GM23338 (cell line): ENCODE data around the gene RPL34. TPM values are rescaled to one million over a fixed set of nuclear protein-coding genes. Genes with fewer than 3 reads are reported as not detected.
A peak's percentile ranks its signal among the peaks of the same experiment; 100 is the strongest.

Experiments
- ATAC-seq: fragments of 200-7000 bp; cut with Tn5 transposase; 3 replicates; pipeline ENCODE4 v1.9.1; 2020
- DNase-seq: peaks from one replicate; pipeline ENCODE4 v3.0.0-alpha.2; 2015; ENCODE audit warnings: low spot score
- H2AFZ ChIP-seq: fragments of 200-600 bp; sonication (generic); 2 replicates; pipeline ENCODE4 v1.8.0; 2016; ENCODE audit warnings: antibody characterized with exemption, mild to moderate bottlenecking, moderate library complexity
- H3F3A ChIP-seq: fragments of 200-600 bp; sonication (generic); replicated peaks from 2 replicates; pipeline ENCODE4 v1.8.0; 2017; ENCODE audit warnings: antibody characterized with exemption, mixed run types, low read depth
- H3K27ac ChIP-seq: fragments of 200-600 bp; sonication (generic); 2 replicates; pipeline ENCODE4 v1.6.1; 2016; ENCODE audit warnings: low read depth
- H3K27me3 ChIP-seq: fragments of 200-600 bp; sonication (generic); 2 replicates; pipeline ENCODE4 v1.8.0; 2016; ENCODE audit warnings: mild to moderate bottlenecking, mixed run types, moderate library complexity; ENCODE audit not compliant: insufficient read depth
- H3K36me3 ChIP-seq: fragments of 200-600 bp; sonication (generic); 2 replicates; pipeline ENCODE4 v1.8.0; 2016; ENCODE audit warnings: mild to moderate bottlenecking; ENCODE audit not compliant: insufficient read depth
- H3K4me1 ChIP-seq: fragments of 200-600 bp; sonication (generic); 2 replicates; pipeline ENCODE4 v1.8.0; 2016; ENCODE audit warnings: mild to moderate bottlenecking, moderate library complexity; ENCODE audit not compliant: insufficient read depth
- H3K4me2 ChIP-seq: fragments of 200-600 bp; sonication (generic); 2 replicates; pipeline ENCODE4 v1.7.1; 2017; ENCODE audit warnings: mixed run types
- H3K4me3 ChIP-seq: fragments of 200-600 bp; sonication (generic); 2 replicates; pipeline ENCODE4 v1.6.1; 2016; ENCODE audit warnings: mixed run types
- H3K79me2 ChIP-seq: fragments of 200-600 bp; sonication (generic); replicated peaks from 2 replicates; pipeline ENCODE4 v1.8.0; 2017; ENCODE audit warnings: mild to moderate bottlenecking; ENCODE audit not compliant: insufficient read depth
- H3K9me2 ChIP-seq: fragments of 200-600 bp; sonication (generic); 2 replicates; pipeline ENCODE4 v1.8.0; 2017; ENCODE audit not compliant: insufficient read depth
- H4K20me1 ChIP-seq: fragments of 200-600 bp; sonication (generic); replicated peaks from 2 replicates; pipeline ENCODE4 v1.8.0; 2017; ENCODE audit warnings: mild to moderate bottlenecking; ENCODE audit not compliant: insufficient read depth
- H3K27ac Mint-ChIP-seq: 2 replicates; pipeline ENCODE4 v1.8.0; 2020; ENCODE audit warnings: inconsistent platforms, mild to moderate bottlenecking, moderate library complexity, mixed read lengths
- H3K27me3 Mint-ChIP-seq: 3 replicates; pipeline ENCODE4 v1.8.0; 2022; ENCODE audit warnings: low read depth, mild to moderate bottlenecking, moderate library complexity, mixed read lengths, inconsistent platforms; ENCODE audit not compliant: insufficient read depth, poor library complexity
- H3K36me3 Mint-ChIP-seq: 3 replicates; pipeline ENCODE4 v1.8.0; 2021; ENCODE audit warnings: low read depth, mild to moderate bottlenecking, inconsistent platforms, moderate library complexity, mixed read lengths
- H3K4me1 Mint-ChIP-seq: 3 replicates; pipeline ENCODE4 v1.8.0; 2020; ENCODE audit warnings: mild to moderate bottlenecking, inconsistent platforms, mixed read lengths
- H3K4me3 Mint-ChIP-seq: 3 replicates; pipeline ENCODE4 v1.8.0; 2021; ENCODE audit warnings: moderate library complexity, mild to moderate bottlenecking, inconsistent platforms, mixed read lengths
- H3K9me3 Mint-ChIP-seq: 3 replicates; pipeline ENCODE4 v1.8.0; 2020; ENCODE audit warnings: moderate library complexity, mild to moderate bottlenecking, inconsistent platforms, mixed read lengths
- CREB1 ChIP-seq: fragments of 250-450 bp; sonication (Bioruptor Pico); IDR thresholded peaks from 2 replicates; pipeline ENCODE4 v1.5.0; 2020; ENCODE audit warnings: low read depth, mild to moderate bottlenecking, moderate library complexity
- EZH2 ChIP-seq: fragments of 200-600 bp; sonication (generic); IDR thresholded peaks from one replicate; pipeline ENCODE4 v1.8.0; 2017; ENCODE audit warnings: antibody characterized with exemption, mild to moderate bottlenecking, low read depth; ENCODE audit not compliant: unreplicated experiment
- EZH2phosphoT487 ChIP-seq: fragments of 200-600 bp; sonication (generic); IDR thresholded peaks from one replicate; pipeline ENCODE4 v1.8.1; 2018; ENCODE audit warnings: antibody characterized with exemption; ENCODE audit not compliant: unreplicated experiment
- JUNB ChIP-seq: IDR thresholded peaks from one replicate; pipeline ENCODE4 v1.6.1; 2016; ENCODE audit warnings: antibody characterized with exemption; ENCODE audit not compliant: unreplicated experiment
- NANOG ChIP-seq: IDR thresholded peaks from 2 replicates; pipeline ENCODE4 v1.6.1; 2016; ENCODE audit warnings: antibody characterized with exemption, borderline replicate concordance
- POLR2AphosphoS5 ChIP-seq: IDR thresholded peaks from 2 replicates; pipeline ENCODE4 v1.6.1; 2016; ENCODE audit warnings: antibody characterized with exemption, low read depth
- STAT1 ChIP-seq: IDR thresholded peaks from one replicate; pipeline ENCODE4 v1.6.1; 2016; ENCODE audit warnings: antibody characterized with exemption; ENCODE audit not compliant: unreplicated experiment
- ZNF114 ChIP-seq: fragments of 250-450 bp; sonication (Bioruptor Pico); IDR thresholded peaks from 2 replicates; pipeline ENCODE4 v1.5.0; 2020; ENCODE audit warnings: mild to moderate bottlenecking, moderate library complexity
- ZNF331 ChIP-seq: fragments of 250-450 bp; sonication (Bioruptor Pico); IDR thresholded peaks from 2 replicates; pipeline ENCODE4 v1.5.0; 2020; ENCODE audit warnings: low read depth, mild to moderate bottlenecking, moderate library complexity
- polyA plus RNA-seq: library from polyadenylated mRNA; unstranded; fragments of >200 nt; fragmentation: Nextera tagmentation; extraction: Ambion mirVana; gene quantifications from 2 replicates; pipeline ENCODE4 v1.2.1, GENCODE V29; 2016
- total RNA-seq: library from RNA; depleted of rRNA; stranded (reverse); fragments of >200 nt; shearing (Covaris generic); gene quantifications from 2 replicates; pipeline ENCODE4 v1.2.3, GENCODE V29; 2014
- TF ChIP-seq, protein P1 (sequence below): IDR thresholded peaks from one replicate; pipeline ENCODE4 v1.6.1; 2018; ENCODE audit warnings: antibody characterized with exemption; ENCODE audit not compliant: unreplicated experiment
- TF ChIP-seq, protein P2 (sequence below), 2 experiments: fragments of 200-600 bp in 1 of 2; sonication (generic) in 1 of 2; conservative IDR thresholded peaks; 2 replicates each; pipeline versions ENCODE4 v1.5.1 to v1.6.1; 2016 to 2017; ENCODE audit warnings: antibody characterized with exemption in 2 of 2, low read depth in 2 of 2, mild to moderate bottlenecking in 2 of 2, moderate library complexity in 1 of 2
- TF ChIP-seq, protein P3 (sequence below): IDR thresholded peaks from 2 replicates; pipeline ENCODE4 v1.6.1; 2016; ENCODE audit warnings: antibody characterized with exemption
- TF ChIP-seq, protein P4 (sequence below): fragments of 250-450 bp; sonication (Bioruptor Pico); IDR thresholded peaks from 2 replicates; pipeline ENCODE4 v1.5.0; 2020; ENCODE audit warnings: mild to moderate bottlenecking, moderate library complexity

The RPL34 gene
- total and polyA plus RNA-seq, 2 experiments from 2014 or later = 785 to 2,566 TPM

DNA sequence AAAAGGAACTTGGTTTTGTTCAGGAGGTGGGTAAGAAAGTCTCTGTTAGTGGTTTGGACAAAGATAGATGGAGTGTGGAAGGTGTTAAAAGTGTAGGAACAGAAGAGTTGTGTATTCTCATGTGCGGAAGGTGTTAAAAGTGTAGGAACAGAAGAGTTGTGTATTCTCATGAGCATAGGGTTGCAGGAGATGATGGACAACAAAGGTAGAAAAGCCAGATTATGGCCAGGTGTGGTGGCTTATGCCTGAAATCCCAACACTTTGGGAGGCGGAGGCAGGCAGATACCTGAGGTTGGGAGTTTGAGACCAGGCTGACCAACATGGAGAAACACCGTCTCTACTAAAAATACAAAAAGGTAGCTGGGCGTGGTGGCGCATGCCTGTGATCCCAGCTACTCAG lies 2.5 kb downstream of the RPL34 start:
- H3K9me3 Mint-ChIP-seq = peaks cover 4% of the 10 kb centered on the region; the same call in 2 of the 3 replicates
- no peak for DNase-seq
- Histone ChIP-seq H3K4me3 (peak overlapping the region; percentile 94), H2AFZ (no peak overlapping the region), H3K27ac (peak overlapping the region; percentile 68; the same call in 1 of the 2 replicates), H3F3A (peaks cover 13% of the 10 kb centered on the region), H3K9me2 (no peaks in the 10 kb centered on the region), H3K4me1 (peaks cover 25% of the 10 kb centered on the region), H3K27me3 (no peaks in the 10 kb centered on the region), H3K36me3 (peaks cover 56% of the 10 kb centered on the region), H4K20me1 (peaks cover 41% of the 10 kb centered on the region), H3K79me2 (peaks cover 52% of the 10 kb centered on the region), H3K4me2 (peak overlapping the region; percentile 99)
- H3K36me3 Mint-ChIP-seq = peaks cover 74% of the 10 kb centered on the region
- peaks cover 19% of the 10 kb centered on the region for H3K4me1 Mint-ChIP-seq
- no peak for ATAC-seq
- H3K27ac Mint-ChIP-seq = peak overlapping the region; percentile 42; the same call in 1 of the 2 replicates
- H3K27me3 Mint-ChIP-seq = no peaks in the 10 kb centered on the region
- H3K4me3 Mint-ChIP-seq = peak overlapping the region; percentile 94
- no peak for TF ChIP-seq CREB1
- TF ChIP-seq, protein P1, sequence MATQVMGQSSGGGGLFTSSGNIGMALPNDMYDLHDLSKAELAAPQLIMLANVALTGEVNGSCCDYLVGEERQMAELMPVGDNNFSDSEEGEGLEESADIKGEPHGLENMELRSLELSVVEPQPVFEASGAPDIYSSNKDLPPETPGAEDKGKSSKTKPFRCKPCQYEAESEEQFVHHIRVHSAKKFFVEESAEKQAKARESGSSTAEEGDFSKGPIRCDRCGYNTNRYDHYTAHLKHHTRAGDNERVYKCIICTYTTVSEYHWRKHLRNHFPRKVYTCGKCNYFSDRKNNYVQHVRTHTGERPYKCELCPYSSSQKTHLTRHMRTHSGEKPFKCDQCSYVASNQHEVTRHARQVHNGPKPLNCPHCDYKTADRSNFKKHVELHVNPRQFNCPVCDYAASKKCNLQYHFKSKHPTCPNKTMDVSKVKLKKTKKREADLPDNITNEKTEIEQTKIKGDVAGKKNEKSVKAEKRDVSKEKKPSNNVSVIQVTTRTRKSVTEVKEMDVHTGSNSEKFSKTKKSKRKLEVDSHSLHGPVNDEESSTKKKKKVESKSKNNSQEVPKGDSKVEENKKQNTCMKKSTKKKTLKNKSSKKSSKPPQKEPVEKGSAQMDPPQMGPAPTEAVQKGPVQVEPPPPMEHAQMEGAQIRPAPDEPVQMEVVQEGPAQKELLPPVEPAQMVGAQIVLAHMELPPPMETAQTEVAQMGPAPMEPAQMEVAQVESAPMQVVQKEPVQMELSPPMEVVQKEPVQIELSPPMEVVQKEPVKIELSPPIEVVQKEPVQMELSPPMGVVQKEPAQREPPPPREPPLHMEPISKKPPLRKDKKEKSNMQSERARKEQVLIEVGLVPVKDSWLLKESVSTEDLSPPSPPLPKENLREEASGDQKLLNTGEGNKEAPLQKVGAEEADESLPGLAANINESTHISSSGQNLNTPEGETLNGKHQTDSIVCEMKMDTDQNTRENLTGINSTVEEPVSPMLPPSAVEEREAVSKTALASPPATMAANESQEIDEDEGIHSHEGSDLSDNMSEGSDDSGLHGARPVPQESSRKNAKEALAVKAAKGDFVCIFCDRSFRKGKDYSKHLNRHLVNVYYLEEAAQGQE = no peak
- no peak for TF ChIP-seq EZH2
- no peak for TF ChIP-seq NANOG
- no peak for TF ChIP-seq JUNB
- TF ChIP-seq ZNF114 (CRISPR knock-in tag) = no peak
- TF ChIP-seq, protein P2, sequence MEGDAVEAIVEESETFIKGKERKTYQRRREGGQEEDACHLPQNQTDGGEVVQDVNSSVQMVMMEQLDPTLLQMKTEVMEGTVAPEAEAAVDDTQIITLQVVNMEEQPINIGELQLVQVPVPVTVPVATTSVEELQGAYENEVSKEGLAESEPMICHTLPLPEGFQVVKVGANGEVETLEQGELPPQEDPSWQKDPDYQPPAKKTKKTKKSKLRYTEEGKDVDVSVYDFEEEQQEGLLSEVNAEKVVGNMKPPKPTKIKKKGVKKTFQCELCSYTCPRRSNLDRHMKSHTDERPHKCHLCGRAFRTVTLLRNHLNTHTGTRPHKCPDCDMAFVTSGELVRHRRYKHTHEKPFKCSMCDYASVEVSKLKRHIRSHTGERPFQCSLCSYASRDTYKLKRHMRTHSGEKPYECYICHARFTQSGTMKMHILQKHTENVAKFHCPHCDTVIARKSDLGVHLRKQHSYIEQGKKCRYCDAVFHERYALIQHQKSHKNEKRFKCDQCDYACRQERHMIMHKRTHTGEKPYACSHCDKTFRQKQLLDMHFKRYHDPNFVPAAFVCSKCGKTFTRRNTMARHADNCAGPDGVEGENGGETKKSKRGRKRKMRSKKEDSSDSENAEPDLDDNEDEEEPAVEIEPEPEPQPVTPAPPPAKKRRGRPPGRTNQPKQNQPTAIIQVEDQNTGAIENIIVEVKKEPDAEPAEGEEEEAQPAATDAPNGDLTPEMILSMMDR (conservative IDR thresholded peaks at IDR 0.05; ENCODE audit: low read depth in 2 of 2) = no peak
- TF ChIP-seq, protein P3, sequence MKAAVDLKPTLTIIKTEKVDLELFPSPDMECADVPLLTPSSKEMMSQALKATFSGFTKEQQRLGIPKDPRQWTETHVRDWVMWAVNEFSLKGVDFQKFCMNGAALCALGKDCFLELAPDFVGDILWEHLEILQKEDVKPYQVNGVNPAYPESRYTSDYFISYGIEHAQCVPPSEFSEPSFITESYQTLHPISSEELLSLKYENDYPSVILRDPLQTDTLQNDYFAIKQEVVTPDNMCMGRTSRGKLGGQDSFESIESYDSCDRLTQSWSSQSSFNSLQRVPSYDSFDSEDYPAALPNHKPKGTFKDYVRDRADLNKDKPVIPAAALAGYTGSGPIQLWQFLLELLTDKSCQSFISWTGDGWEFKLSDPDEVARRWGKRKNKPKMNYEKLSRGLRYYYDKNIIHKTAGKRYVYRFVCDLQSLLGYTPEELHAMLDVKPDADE = no peak
- TF ChIP-seq POLR2AphosphoS5 = no peak
- no peak for TF ChIP-seq STAT1
- no peak for TF ChIP-seq EZH2phosphoT487
- TF ChIP-seq, protein P4, sequence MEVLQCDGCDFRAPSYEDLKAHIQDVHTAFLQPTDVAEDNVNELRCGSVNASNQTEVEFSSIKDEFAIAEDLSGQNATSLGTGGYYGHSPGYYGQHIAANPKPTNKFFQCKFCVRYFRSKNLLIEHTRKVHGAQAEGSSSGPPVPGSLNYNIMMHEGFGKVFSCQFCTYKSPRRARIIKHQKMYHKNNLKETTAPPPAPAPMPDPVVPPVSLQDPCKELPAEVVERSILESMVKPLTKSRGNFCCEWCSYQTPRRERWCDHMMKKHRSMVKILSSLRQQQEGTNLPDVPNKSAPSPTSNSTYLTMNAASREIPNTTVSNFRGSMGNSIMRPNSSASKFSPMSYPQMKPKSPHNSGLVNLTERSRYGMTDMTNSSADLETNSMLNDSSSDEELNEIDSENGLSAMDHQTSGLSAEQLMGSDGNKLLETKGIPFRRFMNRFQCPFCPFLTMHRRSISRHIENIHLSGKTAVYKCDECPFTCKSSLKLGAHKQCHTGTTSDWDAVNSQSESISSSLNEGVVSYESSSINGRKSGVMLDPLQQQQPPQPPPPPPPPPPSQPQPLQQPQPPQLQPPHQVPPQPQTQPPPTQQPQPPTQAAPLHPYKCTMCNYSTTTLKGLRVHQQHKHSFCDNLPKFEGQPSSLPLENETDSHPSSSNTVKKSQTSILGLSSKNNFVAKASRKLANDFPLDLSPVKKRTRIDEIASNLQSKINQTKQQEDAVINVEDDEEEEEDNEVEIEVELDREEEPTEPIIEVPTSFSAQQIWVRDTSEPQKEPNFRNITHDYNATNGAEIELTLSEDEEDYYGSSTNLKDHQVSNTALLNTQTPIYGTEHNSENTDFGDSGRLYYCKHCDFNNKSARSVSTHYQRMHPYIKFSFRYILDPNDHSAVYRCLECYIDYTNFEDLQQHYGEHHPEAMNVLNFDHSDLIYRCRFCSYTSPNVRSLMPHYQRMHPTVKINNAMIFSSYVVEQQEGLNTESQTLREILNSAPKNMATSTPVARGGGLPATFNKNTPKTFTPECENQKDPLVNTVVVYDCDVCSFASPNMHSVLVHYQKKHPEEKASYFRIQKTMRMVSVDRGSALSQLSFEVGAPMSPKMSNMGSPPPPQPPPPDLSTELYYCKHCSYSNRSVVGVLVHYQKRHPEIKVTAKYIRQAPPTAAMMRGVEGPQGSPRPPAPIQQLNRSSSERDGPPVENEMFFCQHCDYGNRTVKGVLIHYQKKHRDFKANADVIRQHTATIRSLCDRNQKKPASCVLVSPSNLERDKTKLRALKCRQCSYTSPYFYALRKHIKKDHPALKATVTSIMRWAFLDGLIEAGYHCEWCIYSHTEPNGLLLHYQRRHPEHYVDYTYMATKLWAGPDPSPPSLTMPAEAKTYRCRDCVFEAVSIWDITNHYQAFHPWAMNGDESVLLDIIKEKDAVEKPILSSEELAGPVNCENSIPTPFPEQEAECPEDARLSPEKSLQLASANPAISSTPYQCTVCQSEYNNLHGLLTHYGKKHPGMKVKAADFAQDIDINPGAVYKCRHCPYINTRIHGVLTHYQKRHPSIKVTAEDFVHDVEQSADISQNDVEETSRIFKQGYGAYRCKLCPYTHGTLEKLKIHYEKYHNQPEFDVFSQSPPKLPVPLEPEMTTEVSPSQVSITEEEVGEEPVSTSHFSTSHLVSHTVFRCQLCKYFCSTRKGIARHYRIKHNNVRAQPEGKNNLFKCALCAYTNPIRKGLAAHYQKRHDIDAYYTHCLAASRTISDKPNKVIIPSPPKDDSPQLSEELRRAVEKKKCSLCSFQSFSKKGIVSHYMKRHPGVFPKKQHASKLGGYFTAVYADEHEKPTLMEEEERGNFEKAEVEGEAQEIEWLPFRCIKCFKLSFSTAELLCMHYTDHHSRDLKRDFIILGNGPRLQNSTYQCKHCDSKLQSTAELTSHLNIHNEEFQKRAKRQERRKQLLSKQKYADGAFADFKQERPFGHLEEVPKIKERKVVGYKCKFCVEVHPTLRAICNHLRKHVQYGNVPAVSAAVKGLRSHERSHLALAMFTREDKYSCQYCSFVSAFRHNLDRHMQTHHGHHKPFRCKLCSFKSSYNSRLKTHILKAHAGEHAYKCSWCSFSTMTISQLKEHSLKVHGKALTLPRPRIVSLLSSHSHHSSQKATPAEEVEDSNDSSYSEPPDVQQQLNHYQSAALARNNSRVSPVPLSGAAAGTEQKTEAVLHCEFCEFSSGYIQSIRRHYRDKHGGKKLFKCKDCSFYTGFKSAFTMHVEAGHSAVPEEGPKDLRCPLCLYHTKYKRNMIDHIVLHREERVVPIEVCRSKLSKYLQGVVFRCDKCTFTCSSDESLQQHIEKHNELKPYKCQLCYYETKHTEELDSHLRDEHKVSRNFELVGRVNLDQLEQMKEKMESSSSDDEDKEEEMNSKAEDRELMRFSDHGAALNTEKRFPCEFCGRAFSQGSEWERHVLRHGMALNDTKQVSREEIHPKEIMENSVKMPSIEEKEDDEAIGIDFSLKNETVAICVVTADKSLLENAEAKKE (CRISPR knock-in tag) = no peak
- no peak for TF ChIP-seq ZNF331 (CRISPR knock-in tag)
